HEK293 (cell line): Measurements from ENCODE around the gene CRIP1.

Source experiments
- CTCF ChIA-PET: fragments of 350-600 bp; formaldehyde crosslinking; extraction: SDS; loops from one replicate; lab custom pipeline; 2021; ENCODE audit warnings: antibody characterized with exemption; lab: Yijun Ruan, JAX
- POLR2A ChIA-PET: fragments of 300-600 bp; formaldehyde crosslinking; extraction: SDS; loops from one replicate; lab custom pipeline; 2020; ENCODE audit warnings: antibody characterized with exemption, inconsistent platforms; lab: Yijun Ruan, JAX
- H3K27ac ChIP-seq: fragments of 200-500 bp; sonication (Bioruptor generic); 2 replicates; pipeline ENCODE4 v1.5.1; 2014; ENCODE audit warnings: low read depth, low read length, control low read depth, inconsistent platforms; ENCODE audit errors: extremely low read depth
- H3K36me3 ChIP-seq, 2 experiments: fragments of 200-500 bp in 1 of 2; sonication (Bioruptor generic) in 1 of 2; 1 replicate in 1 of 2; 2 replicates in 1 of 2; pipeline ENCODE4 v1.5.1; 2014 to 2017; ENCODE audit warnings: inconsistent platforms in 2 of 2, low read length in 2 of 2; ENCODE audit not compliant: control insufficient read depth in 2 of 2, insufficient read depth in 1 of 2
- H3K4me1 ChIP-seq: fragments of 200-500 bp; sonication (Bioruptor generic); 2 replicates; pipeline ENCODE4 v1.5.1; 2014; ENCODE audit warnings: mild to moderate bottlenecking, low read length, inconsistent platforms; ENCODE audit not compliant: control insufficient read depth, insufficient read depth
- H3K4me3 ChIP-seq: 2 replicates; pipeline ENCODE4 v1.5.1; 2011; ENCODE audit warnings: low read depth, mild to moderate bottlenecking, control low read depth, low read length, moderate library complexity
- H3K9me3 ChIP-seq: fragments of 200-500 bp; sonication (Bioruptor generic); 2 replicates; pipeline ENCODE4 v1.5.1; 2014; ENCODE audit warnings: low read depth, low read length, inconsistent platforms; ENCODE audit not compliant: control insufficient read depth, insufficient read depth
- BCL11B ChIP-seq: fragments of 450-650 bp; formaldehyde crosslinking; IDR thresholded peaks from 2 replicates; pipeline ENCODE4 v1.5.1; 2016; ENCODE audit warnings: low read depth, missing biosample characterization, missing genetic modification characterization
- GLIS1 ChIP-seq: fragments of 450-650 bp; formaldehyde crosslinking; IDR thresholded peaks from 2 replicates; pipeline ENCODE4 v1.5.1; 2016; ENCODE audit warnings: missing biosample characterization, missing genetic modification characterization
- GLIS2 ChIP-seq: fragments of 450-650 bp; formaldehyde crosslinking; IDR thresholded peaks from 2 replicates; pipeline ENCODE4 v1.5.1; 2016; ENCODE audit warnings: missing biosample characterization, missing genetic modification characterization
- HIC1 ChIP-seq: fragments of 450-650 bp; formaldehyde crosslinking; IDR thresholded peaks from 2 replicates; pipeline ENCODE4 v1.5.1; 2016; ENCODE audit warnings: missing biosample characterization, missing genetic modification characterization
- KLF10 ChIP-seq: fragments of 450-650 bp; IDR thresholded peaks from 2 replicates; pipeline ENCODE4 v1.5.1; 2018; ENCODE audit warnings: missing biosample characterization, mild to moderate bottlenecking, missing genetic modification characterization
- MEIS1 ChIP-seq: sonication (generic); formaldehyde crosslinking; IDR thresholded peaks from 2 replicates; pipeline ENCODE4 v1.8.1; 2022; ENCODE audit warnings: missing genetic modification reagents, mild to moderate bottlenecking, borderline replicate concordance
- PATZ1 ChIP-seq: fragments of 450-650 bp; formaldehyde crosslinking; IDR thresholded peaks from 2 replicates; pipeline ENCODE4 v1.5.1; 2016; ENCODE audit warnings: missing biosample characterization, missing genetic modification characterization
- SCRT2 ChIP-seq: fragments of 450-650 bp; formaldehyde crosslinking; IDR thresholded peaks from 2 replicates; pipeline ENCODE4 v1.5.1; 2016; ENCODE audit warnings: missing biosample characterization, missing genetic modification characterization
- ZBTB1 ChIP-seq: fragments of 450-650 bp; formaldehyde crosslinking; IDR thresholded peaks from 2 replicates; pipeline ENCODE4 v1.5.1; 2016; ENCODE audit warnings: missing biosample characterization, missing genetic modification characterization
- ZBTB20 ChIP-seq: fragments of 450-650 bp; formaldehyde crosslinking; IDR thresholded peaks from 2 replicates; pipeline ENCODE4 v1.5.1; 2016; ENCODE audit warnings: missing biosample characterization, missing genetic modification characterization
- ZFHX2 ChIP-seq: fragments of 450-650 bp; formaldehyde crosslinking; conservative IDR thresholded peaks from 2 replicates; pipeline ENCODE4 v1.5.1; 2016; ENCODE audit warnings: missing biosample characterization, missing genetic modification characterization
- ZFP69B ChIP-seq: fragments of 450-650 bp; formaldehyde crosslinking; IDR thresholded peaks from 2 replicates; pipeline ENCODE4 v1.5.1; 2016; ENCODE audit warnings: missing biosample characterization, missing genetic modification characterization
- ZNF146 ChIP-seq: fragments of 450-650 bp; formaldehyde crosslinking; IDR thresholded peaks from 2 replicates; pipeline ENCODE4 v1.5.1; 2016; ENCODE audit warnings: missing biosample characterization, missing genetic modification characterization
- ZNF214 ChIP-seq: fragments of 450-650 bp; formaldehyde crosslinking; IDR thresholded peaks from 2 replicates; pipeline ENCODE4 v1.5.1; 2017; ENCODE audit warnings: missing biosample characterization, mild to moderate bottlenecking, missing genetic modification characterization, borderline replicate concordance
- ZNF324 ChIP-seq: fragments of 450-650 bp; formaldehyde crosslinking; IDR thresholded peaks from 2 replicates; pipeline ENCODE4 v1.5.1; 2016; ENCODE audit warnings: missing biosample characterization, missing genetic modification characterization
- ZNF335 ChIP-seq: fragments of 450-650 bp; formaldehyde crosslinking; conservative IDR thresholded peaks from 2 replicates; pipeline ENCODE4 v1.5.1; 2016; ENCODE audit warnings: missing biosample characterization, missing genetic modification characterization
- ZNF350 ChIP-seq: fragments of 450-650 bp; formaldehyde crosslinking; IDR thresholded peaks from 2 replicates; pipeline ENCODE4 v1.5.0; 2017; ENCODE audit warnings: missing biosample characterization, mild to moderate bottlenecking, missing genetic modification characterization
- ZNF394 ChIP-seq: fragments of 450-650 bp; formaldehyde crosslinking; IDR thresholded peaks from 2 replicates; pipeline ENCODE4 v1.5.1; 2016; ENCODE audit warnings: missing biosample characterization, missing genetic modification characterization, mild to moderate bottlenecking, moderate library complexity, borderline replicate concordance
- ZNF426 ChIP-seq: fragments of 450-650 bp; formaldehyde crosslinking; IDR thresholded peaks from 2 replicates; pipeline ENCODE4 v1.5.1; 2017; ENCODE audit warnings: missing biosample characterization, missing genetic modification characterization, mild to moderate bottlenecking, inconsistent platforms, moderate library complexity
- ZNF48 ChIP-seq: fragments of 450-650 bp; formaldehyde crosslinking; IDR thresholded peaks from 2 replicates; pipeline ENCODE4 v1.5.1; 2016; ENCODE audit warnings: missing biosample characterization, missing genetic modification characterization
- ZNF654 ChIP-seq: fragments of 450-650 bp; formaldehyde crosslinking; IDR thresholded peaks from 2 replicates; pipeline ENCODE4 v1.5.1; 2016; ENCODE audit warnings: low read depth, missing biosample characterization, missing genetic modification characterization
- ZNF677 ChIP-seq: fragments of 450-650 bp; IDR thresholded peaks from 2 replicates; pipeline ENCODE4 v1.5.0; 2018; ENCODE audit warnings: missing biosample characterization, mild to moderate bottlenecking, missing genetic modification characterization, moderate library complexity
- ZNF747 ChIP-seq: fragments of 450-650 bp; formaldehyde crosslinking; IDR thresholded peaks from 2 replicates; pipeline ENCODE4 v1.5.1; 2016; ENCODE audit warnings: missing biosample characterization, missing genetic modification characterization
- ZSCAN16 ChIP-seq: fragments of 450-650 bp; formaldehyde crosslinking; IDR thresholded peaks from 2 replicates; pipeline ENCODE4 v1.5.1; 2016; ENCODE audit warnings: missing biosample characterization, missing genetic modification characterization
- ZSCAN18 ChIP-seq: fragments of 450-650 bp; formaldehyde crosslinking; IDR thresholded peaks from 2 replicates; pipeline ENCODE4 v1.5.1; 2016; ENCODE audit warnings: missing biosample characterization, missing genetic modification characterization
- ZSCAN23 ChIP-seq: fragments of 450-650 bp; formaldehyde crosslinking; IDR thresholded peaks from 2 replicates; pipeline ENCODE4 v1.5.1; 2016; ENCODE audit warnings: missing biosample characterization, missing genetic modification characterization

Gene CRIP1

GRCh38 chr14:105470350-105471296 is 16.1 kb upstream of the CRIP1 start (continued):
- peak; percentile 78 for TF ChIP-seq HIC1 (tag by site-specific recombination)
- peak; percentile 91 for TF ChIP-seq GLIS2 (tag by site-specific recombination)
- peak; percentile 87 for TF ChIP-seq PATZ1 (tag by site-specific recombination)
- TF ChIP-seq ZBTB20 (tag by site-specific recombination) = peak; percentile 21; the same call in 1 of the 2 replicates
- no peak for TF ChIP-seq ZNF677 (tag by site-specific recombination)
- TF ChIP-seq, all 188 proteins: peak for 21

- peaks cover 16% of the 10 kb centered on the region for H3K4me1 ChIP-seq
- H3K27ac ChIP-seq = peak overlapping the region; percentile 47
- H3K4me3 ChIP-seq = no peak overlapping the region
- ChIA-PET CTCF (interaction anchor here (0.9 to 5.7 kb wide), 4 partner anchors 10 to 23 kb away, joined by 4 to 36 read pairs (median 18); partner anchors contain the start of gene CRIP1), POLR2A (interaction anchor here (1.4 to 1.6 kb wide), 3 partner anchors 9 to 19 kb away, joined by 3 to 5 read pairs (median 4); no protein-coding TSS in a partner anchor)
- TF ChIP-seq ZNF654 (tag by site-specific recombination) (no peak), ZNF324 (no peak), ZBTB1 (tag by site-specific recombination) (no peak), ZNF214 (no peak), KLF10 (tag by site-specific recombination) (no peak), ZFP69B (tag by site-specific recombination) (no peak), ZSCAN16 (tag by site-specific recombination) (no peak), SCRT2 (tag by site-specific recombination) (no peak), ZFHX2 (tag by site-specific recombination) (no peak)
- TF ChIP-seq, all 188 proteins: peak for 0
- Histone ChIP-seq H3K9me3 (no peaks in the 10 kb centered on the region), H3K36me3 (peaks cover 0 to 35% of the 10 kb centered on the region in 2 experiments; a peak in 1 of 3 replicates)
Observed at GRCh38 chr14:105471297-105471821, 15.3 kb upstream of the CRIP1 start.

- Histone ChIP-seq H3K36me3 (peaks cover 0 to 29% of the 10 kb centered on the region in 2 experiments; a peak in 1 of 3 replicates), H3K27ac (no peak overlapping the region), H3K9me3 (no peaks in the 10 kb centered on the region), H3K4me3 (no peak overlapping the region), H3K4me1 (peaks cover 16% of the 10 kb centered on the region)
- POLR2A ChIA-PET = interaction anchor here (1.4 to 1.6 kb wide), 2 partner anchors 9 to 18 kb away, joined by 3 to 5 read pairs; no protein-coding TSS in a partner anchor
- CTCF ChIA-PET = interaction anchor here (0.9 to 5.7 kb wide), 3 partner anchors 9 to 23 kb away, joined by 4 to 36 read pairs (median 31); no protein-coding TSS in a partner anchor
- TF ChIP-seq ZSCAN23 (no peak), ZNF146 (tag by site-specific recombination) (no peak), BCL11B (peak; percentile 49; the same call in 1 of the 2 replicates), GLIS1 (tag by site-specific recombination) (peak; percentile 88), ZNF394 (tag by site-specific recombination) (no peak), ZNF335 (tag by site-specific recombination) (no peak), ZNF48 (tag by site-specific recombination) (no peak), ZSCAN18 (no peak), MEIS1 (CRISPR knock-in tag) (no peak), ZNF426 (tag by site-specific recombination) (no peak), GLIS2 (tag by site-specific recombination) (peak; percentile 42), ZNF350 (tag by site-specific recombination) (no peak), ZNF747 (no peak)
Observed at GRCh38 chr14:105471823-105472485, 14.7 kb upstream of the CRIP1 start.
